PC-9 (cell line): ENCODE results near the gene LRRC4C.

Experiments used
- CTCF ChIP-seq: fragments of 200-600 bp; sonication (generic); conservative IDR thresholded peaks from 2 replicates; pipeline ENCODE4 v1.6.1; 2017; ENCODE audit warnings: mixed run types, antibody characterized with exemption, mild to moderate bottlenecking, moderate library complexity
- EZH2 ChIP-seq: fragments of 200-600 bp; sonication (generic); IDR thresholded peaks from 2 replicates; pipeline ENCODE4 v1.8.0; 2017; ENCODE audit warnings: antibody characterized with exemption, low read depth

- TF ChIP-seq EZH2 (no peak), CTCF (no peak)
Measured at GRCh38 chr11:40787224-40787623, 672.2 kb downstream of the LRRC4C start.
